Activated T-cell treated with anti-CD3 and anti-CD28 coated beads, Interleukin-2, amount 50 U/mL, for 4 hours (primary cell): ENCODE data around the gene GZMM. TPM values are rescaled to one million over a fixed set of nuclear protein-coding genes. Genes with fewer than 3 reads are reported as not detected.
"Not testable (repeated sequence)": the region's sequence is repeated elsewhere in the genome, so short reads cannot be mapped to it uniquely, and the experiment has no call there.

Experiments
- ATAC-seq, 2 donors: fragments of 200-7000 bp; cut with Tn5 transposase; one replicate each; pipeline ENCODE4 v1.10.0; 2021
- DNase-seq: peaks from one replicate; pipeline ENCODE4 v3.0.0-alpha.2; 2020
- H3K27me3 Mint-ChIP-seq: one replicate; pipeline ENCODE4 v1.8.0; 2021; ENCODE audit warnings: low read depth, mixed read lengths
- H3K36me3 Mint-ChIP-seq: one replicate; pipeline ENCODE4 v1.8.0; 2022; ENCODE audit warnings: mixed read lengths; ENCODE audit not compliant: insufficient read depth
- H3K4me1 Mint-ChIP-seq: one replicate; pipeline ENCODE4 v1.8.0; 2021; ENCODE audit warnings: low read depth, mixed read lengths
- H3K4me3 Mint-ChIP-seq: one replicate; pipeline ENCODE4 v1.8.0; 2021; ENCODE audit warnings: mild to moderate bottlenecking, moderate library complexity, mixed read lengths
- H3K9me3 Mint-ChIP-seq: one replicate; pipeline ENCODE4 v1.8.0; 2021; ENCODE audit warnings: mixed read lengths
- total RNA-seq, 3 donors: library from RNA; stranded (reverse); gene quantifications; one replicate each; pipeline ENCODE4 v1.2.1, GENCODE V29; 2021

The GZMM gene
- total RNA-seq, 3 donors from 2014 or later, result 53.2 to 71.8 (median 65.8) TPM

DNA sequence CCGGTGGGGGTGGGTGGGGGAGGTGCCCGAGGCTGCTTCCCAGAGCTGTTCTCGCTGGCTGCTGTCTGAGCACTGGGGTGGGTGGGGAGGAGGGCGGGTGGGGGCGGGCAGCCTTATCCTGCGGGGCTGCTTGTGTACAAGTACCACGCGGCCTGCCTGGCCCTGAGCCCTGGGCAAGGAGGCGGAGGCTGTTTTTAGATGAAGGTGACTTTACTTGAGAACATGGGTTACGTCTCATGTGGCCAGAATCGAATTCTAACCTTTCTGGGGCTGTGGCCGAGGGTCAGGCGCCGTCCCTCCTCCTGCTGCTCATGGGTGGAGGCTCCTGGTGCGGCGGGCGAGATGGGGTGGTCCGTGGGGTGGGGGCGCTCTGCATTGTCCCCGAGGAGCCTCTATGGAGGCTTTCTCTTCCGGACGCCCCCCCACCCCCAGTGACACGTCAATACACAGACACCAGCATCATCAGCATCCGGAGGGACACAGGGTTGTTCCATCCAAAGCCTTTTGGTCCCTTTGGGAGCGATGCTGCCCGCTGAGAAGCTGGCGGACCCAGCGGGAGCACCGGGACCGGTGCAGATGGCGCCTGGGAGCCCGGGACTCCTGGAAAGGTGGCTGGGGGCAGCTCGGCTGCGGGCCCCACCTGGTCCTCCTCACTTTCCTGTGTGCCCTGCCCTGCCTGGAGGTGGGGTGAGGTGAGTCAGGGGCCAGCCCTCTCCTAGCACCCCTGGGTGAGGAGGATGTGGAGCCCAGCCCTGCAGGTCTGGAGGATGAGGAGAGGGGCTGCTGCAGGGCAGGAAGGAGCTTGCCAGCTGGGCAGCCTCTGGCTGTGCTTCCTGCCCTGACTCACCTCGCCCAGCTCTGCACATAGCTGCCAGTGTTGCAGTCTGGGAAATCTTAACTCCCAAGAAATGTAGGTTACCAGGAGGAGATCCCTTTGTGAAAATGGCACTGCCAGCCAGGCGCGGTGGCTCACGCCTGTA, 32.0 kb downstream of the GZMM start:
- Mint-ChIP-seq H3K27me3 (no peaks in the 10 kb centered on the region), H3K4me3 (no peak overlapping the region), H3K36me3 (no peaks in the 10 kb centered on the region), H3K4me1 (peaks cover 29% of the 10 kb centered on the region), H3K9me3 (no peaks in the 10 kb centered on the region)
- ATAC-seq (no peak), DNase-seq (no peak)

DNA sequence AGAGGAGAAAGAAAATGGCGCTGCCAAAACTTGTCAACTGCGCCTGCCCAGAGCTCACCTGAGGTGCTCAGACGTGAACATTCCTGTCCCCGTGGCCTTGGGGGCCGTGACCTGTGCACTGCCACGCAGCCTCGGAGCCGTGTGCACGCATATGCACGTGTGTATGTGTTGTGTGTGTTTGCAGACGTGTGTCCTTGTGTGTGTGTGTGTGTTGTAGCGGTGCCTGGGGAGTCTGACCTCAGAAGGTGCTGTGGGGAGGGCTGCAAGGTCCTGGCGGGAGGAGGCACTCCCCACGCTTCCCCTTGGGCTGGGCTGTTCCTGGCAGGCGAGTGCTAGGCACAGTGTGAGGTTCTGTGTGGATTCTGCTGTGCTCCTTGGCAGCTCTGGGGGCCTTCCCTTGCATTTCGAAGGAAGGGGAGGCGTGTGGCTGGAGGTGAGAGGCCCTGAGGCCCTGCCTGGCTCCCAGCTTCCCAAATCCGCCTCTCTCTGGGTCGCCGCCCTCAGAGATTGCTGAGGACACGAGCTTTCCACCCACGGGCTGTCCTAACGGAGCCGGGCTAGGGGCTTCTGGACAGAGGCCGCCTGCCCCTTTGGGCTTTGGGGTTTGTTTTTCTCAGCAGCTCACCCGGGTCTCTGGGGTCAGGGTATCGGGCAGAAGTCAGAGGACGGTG, 33.0 kb downstream of the GZMM start:
- DNase-seq, result no peak
- ATAC-seq, result no peak
- Mint-ChIP-seq H3K27me3 (no peaks in the 10 kb centered on the region), H3K36me3 (no peaks in the 10 kb centered on the region), H3K4me1 (peaks cover 22% of the 10 kb centered on the region), H3K4me3 (no peak overlapping the region), H3K9me3 (no peaks in the 10 kb centered on the region)

DNA sequence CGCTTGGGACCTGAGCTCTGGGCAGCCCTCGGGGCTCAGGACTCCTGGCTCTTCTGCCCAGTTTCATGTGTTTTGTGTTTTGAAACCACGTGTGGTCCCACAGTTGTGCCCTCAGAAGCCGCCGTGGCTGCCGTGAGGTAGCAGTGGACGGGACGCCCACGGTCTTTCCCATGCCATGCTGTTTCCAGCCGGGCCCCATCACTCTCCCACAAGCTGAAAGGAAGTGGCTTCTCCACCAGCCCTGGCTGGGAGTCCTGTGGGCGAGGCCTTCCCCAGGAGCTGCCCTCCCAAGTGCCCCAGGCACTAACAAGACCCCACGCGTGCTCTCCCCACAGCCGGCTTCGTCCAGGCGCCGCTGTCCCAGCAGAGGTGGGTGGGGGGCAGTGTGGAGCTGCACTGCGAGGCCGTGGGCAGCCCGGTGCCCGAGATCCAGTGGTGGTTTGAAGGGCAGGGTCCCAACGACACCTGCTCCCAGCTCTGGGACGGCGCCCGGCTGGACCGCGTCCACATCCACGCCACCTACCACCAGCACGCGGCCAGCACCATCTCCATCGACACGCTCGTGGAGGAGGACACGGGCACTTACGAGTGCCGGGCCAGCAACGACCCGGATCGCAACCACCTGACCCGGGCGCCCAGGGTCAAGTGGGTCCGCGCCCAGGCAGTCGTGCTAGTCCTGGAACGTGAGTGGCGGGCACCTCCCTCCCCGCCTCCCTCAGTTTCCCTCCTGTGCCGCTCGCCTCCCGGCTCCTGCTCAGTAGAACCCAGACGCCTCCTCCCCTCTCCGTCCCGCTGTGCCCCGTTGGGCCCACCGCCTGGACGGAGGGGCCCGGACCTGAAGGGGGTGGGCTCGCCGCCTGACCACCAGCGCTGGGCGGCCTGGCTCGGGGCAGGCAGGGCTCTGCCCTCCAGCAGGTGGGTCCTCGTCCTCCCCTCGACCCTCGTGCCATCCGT, 33.9 kb downstream of the GZMM start:
- Mint-ChIP-seq H3K36me3 (no peaks in the 10 kb centered on the region), H3K4me3 (no peak overlapping the region), H3K4me1 (peaks cover 21% of the 10 kb centered on the region), H3K9me3 (no peaks in the 10 kb centered on the region), H3K27me3 (no peaks in the 10 kb centered on the region)
- DNase-seq (no peak), ATAC-seq (no peak)

DNA sequence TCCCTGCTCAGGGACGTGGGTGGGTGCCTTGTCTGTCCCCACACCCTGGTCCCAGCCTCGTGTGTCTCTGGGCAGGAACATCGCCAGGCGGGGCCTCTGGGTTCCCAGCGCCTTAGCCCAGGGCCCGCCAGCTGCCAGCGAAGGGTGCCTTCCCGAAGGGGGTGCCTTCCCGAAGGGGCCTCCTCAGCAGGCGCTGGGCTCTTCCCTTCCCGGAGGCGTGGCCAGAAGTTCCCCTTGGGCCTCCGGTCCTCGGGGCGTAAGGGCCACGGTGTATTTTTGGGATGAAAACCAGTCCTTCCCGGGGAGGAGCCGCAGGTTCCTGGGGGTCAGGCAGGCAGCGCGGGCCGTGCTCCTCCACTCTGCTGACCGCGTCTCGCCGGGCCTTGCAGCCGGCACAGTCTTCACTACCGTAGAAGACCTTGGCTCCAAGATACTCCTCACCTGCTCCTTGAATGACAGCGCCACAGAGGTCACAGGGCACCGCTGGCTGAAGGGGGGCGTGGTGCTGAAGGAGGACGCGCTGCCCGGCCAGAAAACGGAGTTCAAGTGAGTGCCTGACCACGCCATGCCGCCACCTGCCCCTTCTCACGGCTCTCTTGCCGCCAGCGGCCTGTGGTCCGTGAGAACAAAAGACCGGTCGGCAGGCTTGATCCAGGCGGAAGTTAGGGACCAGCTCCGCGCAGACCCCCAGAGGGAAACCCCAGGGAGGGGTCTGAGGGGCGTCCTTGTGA, 35.4 kb downstream of the GZMM start:
- Mint-ChIP-seq H3K36me3 (no peaks in the 10 kb centered on the region), H3K27me3 (peaks cover 2% of the 10 kb centered on the region), H3K4me3 (no peak overlapping the region), H3K4me1 (peaks cover 16% of the 10 kb centered on the region), H3K9me3 (no peaks in the 10 kb centered on the region)
- ATAC-seq (no peak), DNase-seq (no peak)

DNA sequence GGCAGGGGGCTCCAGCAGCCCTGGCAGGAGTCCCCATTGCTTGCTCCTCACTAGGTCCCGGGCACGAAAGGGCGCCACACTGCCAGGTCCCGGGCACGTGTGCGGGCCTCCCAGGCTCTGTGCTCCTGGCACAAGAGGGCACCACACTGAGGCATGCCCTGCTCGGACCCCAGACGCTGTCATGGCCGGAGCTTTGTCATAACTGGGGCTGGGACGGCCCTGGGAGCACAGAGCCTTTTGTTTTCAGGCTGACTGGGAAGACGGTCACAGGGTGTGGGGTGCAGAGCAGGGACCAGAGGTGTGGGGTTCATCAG, 35.9 kb downstream of the GZMM start:
- H3K4me1 Mint-ChIP-seq, result peaks cover 11% of the 10 kb centered on the region
- DNase-seq, result no peak
- H3K27me3 Mint-ChIP-seq, result peaks cover 2% of the 10 kb centered on the region
- ATAC-seq, result no peak
- H3K9me3 Mint-ChIP-seq, result no peaks in the 10 kb centered on the region
- H3K4me3 Mint-ChIP-seq, result no peak overlapping the region
- H3K36me3 Mint-ChIP-seq, result no peaks in the 10 kb centered on the region

DNA sequence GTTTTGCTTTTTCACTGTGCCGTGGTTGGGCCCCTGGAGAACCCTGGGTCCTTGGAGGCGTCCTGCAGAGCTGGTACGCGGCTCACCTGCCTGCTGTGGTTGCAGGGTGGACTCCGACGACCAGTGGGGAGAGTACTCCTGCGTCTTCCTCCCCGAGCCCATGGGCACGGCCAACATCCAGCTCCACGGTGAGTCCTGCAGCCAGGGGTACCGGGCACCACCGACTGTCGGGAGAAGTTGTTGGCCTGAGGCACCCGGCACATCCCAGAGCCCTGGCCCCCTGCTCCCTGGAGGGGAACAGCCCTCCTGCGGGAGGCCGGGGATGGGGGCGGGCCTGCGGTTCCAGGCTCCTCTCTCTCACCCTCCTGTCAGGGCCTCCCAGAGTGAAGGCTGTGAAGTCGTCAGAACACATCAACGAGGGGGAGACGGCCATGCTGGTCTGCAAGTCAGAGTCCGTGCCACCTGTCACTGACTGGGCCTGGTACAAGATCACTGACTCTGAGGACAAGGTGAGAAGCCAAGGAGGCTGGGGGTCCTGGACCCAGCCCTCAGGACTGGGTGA, 36.5 kb downstream of the GZMM start:
- ATAC-seq, result no peak

DNA sequence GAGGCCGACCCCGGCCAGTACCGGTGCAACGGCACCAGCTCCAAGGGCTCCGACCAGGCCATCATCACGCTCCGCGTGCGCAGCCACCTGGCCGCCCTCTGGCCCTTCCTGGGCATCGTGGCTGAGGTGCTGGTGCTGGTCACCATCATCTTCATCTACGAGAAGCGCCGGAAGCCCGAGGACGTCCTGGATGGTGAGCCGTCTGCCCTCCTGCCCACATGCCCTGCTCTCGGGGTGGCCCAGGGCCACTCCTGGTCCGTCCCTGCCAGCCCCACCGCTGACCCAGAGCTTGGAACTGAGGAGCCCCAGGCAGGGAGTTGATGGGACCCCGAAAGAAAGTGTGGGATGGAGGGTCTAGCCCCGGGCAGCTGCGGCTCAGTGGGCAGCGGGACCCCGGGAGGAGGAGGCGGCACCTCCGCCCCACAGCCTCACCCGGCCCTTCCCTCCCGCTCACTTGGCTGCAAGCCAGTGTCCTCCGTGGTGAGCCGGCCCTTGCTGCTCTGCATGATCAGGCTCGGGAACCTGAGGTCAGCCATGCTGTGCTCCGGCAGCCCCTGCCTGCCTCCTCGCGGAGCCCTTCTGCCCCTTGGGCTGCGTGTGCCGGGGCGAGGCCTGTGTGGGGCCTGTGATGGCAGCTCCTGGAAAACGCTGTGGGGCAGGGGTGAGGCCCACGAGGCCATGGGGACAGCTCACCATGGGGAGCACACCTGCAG, 37.7 kb downstream of the GZMM start:
- no peak for ATAC-seq
- no peak for DNase-seq
- H3K27me3 Mint-ChIP-seq, result peaks cover 10% of the 10 kb centered on the region
- H3K4me1 Mint-ChIP-seq, result peaks cover 6% of the 10 kb centered on the region
- H3K36me3 Mint-ChIP-seq, result no peaks in the 10 kb centered on the region
- no peak overlapping the region for H3K4me3 Mint-ChIP-seq
- no peaks in the 10 kb centered on the region for H3K9me3 Mint-ChIP-seq

More for the DNA sequence above, 36.5 kb downstream of the GZMM start:
- Mint-ChIP-seq H3K4me3 (no peak overlapping the region), H3K36me3 (no peaks in the 10 kb centered on the region), H3K4me1 (peaks cover 7% of the 10 kb centered on the region), H3K9me3 (no peaks in the 10 kb centered on the region), H3K27me3 (peaks cover 2% of the 10 kb centered on the region)
- no peak for DNase-seq

DNA sequence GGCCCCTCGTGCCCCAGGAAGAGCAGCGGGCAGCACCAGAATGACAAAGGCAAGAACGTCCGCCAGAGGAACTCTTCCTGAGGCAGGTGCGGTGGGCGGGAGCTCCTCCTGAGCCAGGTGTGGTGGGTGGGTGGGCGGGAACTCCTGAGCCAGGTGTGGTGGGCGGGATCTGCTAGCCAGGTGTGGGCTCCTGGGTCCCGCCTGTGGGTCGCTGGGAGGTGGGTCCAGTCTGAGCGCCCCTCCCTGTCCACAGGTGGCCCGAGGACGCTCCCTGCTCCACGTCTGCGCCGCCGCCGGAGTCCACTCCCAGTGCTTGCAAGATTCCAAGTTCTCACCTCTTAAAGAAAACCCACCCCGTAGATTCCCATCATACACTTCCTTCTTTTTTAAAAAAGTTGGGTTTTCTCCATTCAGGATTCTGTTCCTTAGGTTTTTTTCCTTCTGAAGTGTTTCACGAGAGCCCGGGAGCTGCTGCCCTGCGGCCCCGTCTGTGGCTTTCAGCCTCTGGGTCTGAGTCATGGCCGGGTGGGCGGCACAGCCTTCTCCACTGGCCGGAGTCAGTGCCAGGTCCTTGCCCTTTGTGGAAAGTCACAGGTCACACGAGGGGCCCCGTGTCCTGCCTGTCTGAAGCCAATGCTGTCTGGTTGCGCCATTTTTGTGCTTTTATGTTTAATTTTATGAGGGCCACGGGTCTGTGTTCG, 38.8 kb downstream of the GZMM start:
- Mint-ChIP-seq H3K27me3 (peaks cover 10% of the 10 kb centered on the region), H3K36me3 (no peaks in the 10 kb centered on the region), H3K9me3 (no peaks in the 10 kb centered on the region), H3K4me3 (no peak overlapping the region), H3K4me1 (peaks cover 2% of the 10 kb centered on the region)
- ATAC-seq (no peak), DNase-seq (no peak)

DNA sequence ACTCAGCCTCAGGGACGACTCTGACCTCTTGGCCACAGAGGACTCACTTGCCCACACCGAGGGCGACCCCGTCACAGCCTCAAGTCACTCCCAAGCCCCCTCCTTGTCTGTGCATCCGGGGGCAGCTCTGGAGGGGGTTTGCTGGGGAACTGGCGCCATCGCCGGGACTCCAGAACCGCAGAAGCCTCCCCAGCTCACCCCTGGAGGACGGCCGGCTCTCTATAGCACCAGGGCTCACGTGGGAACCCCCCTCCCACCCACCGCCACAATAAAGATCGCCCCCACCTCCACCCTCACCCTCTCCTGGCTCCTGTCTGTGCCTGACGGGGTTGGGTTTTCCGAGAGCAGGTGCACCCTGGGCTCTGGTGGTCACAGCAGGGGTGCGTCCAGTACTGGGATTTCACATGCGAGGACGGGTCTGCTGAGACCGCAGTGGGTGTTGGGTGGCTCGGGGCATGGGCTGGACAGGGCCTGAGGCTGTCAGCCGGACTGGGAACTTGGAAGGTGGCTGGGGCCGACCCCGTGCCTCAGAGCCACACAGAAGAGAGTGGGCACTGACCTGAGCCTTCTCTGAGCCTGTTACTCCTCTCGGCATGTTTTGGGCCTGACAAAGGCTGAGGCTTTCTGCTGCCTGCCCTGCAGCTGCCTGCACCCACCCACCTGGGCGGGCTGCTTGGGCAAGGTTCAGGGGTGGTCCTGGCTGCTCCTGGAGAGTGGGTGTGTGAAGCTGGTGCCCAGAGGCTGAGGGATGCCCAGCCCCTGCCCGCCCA, 39.5 kb downstream of the GZMM start:
- H3K27me3 Mint-ChIP-seq, result peaks cover 14% of the 10 kb centered on the region
- H3K36me3 Mint-ChIP-seq, result no peaks in the 10 kb centered on the region
- H3K9me3 Mint-ChIP-seq, result no peaks in the 10 kb centered on the region
- no peak for ATAC-seq
- no peak overlapping the region for H3K4me3 Mint-ChIP-seq
- H3K4me1 Mint-ChIP-seq, result peaks cover 4% of the 10 kb centered on the region
- DNase-seq, result no peak

DNA sequence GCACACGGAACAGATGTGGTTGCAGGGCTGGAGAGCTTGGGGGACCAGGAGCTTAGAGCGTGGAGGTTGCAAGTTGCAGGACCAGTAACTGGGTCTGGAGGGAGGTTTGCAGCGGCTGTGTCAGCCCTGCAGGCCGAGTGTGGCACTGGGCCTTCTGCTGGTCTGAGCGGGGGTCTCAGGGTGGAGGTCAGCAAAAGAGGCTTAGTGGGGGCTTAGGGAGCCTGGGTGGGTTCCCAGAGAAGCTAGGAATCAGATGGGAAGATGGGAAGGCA, 40.1 kb downstream of the GZMM start:
- DNase-seq, result no peak
- Mint-ChIP-seq H3K4me3 (no peak overlapping the region), H3K9me3 (no peaks in the 10 kb centered on the region), H3K4me1 (peaks cover 4% of the 10 kb centered on the region), H3K36me3 (no peaks in the 10 kb centered on the region), H3K27me3 (peaks cover 16% of the 10 kb centered on the region)
- ATAC-seq, result no peak

DNA sequence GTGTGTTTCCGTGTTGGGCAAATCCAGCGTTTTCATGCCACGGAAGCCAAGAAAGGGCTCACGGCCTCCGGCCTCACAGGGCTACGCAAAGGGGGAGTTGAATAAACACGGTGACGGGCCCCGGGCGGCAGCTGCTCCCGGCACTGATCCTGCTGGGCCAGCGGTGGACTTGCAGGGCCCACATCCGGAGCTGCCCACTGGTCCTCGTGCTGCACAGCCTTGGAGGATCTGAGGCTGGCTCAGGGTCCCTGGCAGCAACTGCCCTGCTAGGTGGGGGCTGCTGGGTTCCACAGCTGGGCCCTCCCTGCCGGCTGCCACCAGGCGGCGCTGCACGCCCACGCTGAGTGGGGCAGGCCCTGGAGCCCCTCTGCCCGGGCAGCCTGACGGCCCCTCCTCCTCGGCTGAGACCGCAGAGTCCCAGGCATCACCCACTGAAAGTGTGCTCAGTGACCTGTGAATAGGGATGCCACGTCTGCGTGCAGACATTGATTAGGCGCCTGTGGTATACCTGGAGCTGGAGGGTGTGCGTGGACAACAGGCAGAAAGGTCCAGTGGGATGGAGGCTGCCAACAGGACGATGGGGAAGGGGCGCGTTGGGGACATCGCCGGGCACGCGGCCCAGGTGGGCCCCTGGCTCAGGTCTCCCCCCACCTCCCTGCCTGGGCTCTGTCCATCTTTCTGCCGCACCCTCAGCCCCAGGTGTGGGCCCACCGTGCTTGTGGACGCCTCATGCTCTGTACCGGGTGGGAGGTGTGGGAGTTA, 40.6 kb downstream of the GZMM start:
- ATAC-seq (peak; percentile 64 to 68), DNase-seq (peak; percentile 63)
- Mint-ChIP-seq H3K4me3 (no peak overlapping the region), H3K36me3 (no peaks in the 10 kb centered on the region), H3K27me3 (peaks cover 16% of the 10 kb centered on the region), H3K9me3 (no peaks in the 10 kb centered on the region), H3K4me1 (peaks cover 6% of the 10 kb centered on the region)

DNA sequence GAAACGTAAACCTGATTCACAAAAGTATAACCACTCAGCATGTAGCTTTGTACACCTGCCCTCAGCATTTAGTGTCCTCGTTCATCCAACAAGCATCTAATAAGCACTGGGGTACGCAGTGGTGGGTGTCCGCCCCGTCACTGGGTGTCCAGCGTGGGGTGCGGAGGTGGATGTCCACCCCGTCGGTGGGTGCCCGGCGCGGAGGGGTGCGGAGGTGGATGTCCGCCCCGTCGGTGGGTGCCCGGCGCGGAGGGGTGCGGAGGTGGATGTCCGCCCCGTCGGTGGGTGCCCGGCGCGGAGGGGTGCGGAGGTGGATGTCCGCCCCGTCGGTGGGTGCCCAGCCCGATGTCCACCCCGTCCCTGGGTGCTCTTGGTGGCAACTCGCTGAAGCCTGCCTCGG, 41.3 kb downstream of the GZMM start:
- not testable (repeated sequence) for H3K9me3 Mint-ChIP-seq, DNase-seq, ATAC-seq, H3K4me3 Mint-ChIP-seq, H3K36me3 Mint-ChIP-seq, H3K4me1 Mint-ChIP-seq
- H3K27me3 Mint-ChIP-seq, result peaks cover 16% of the 10 kb centered on the region
